ELF-1 (cell line): Measurements from ENCODE around the gene NDRG3.

Experiments
- DNase-seq: peaks from one replicate; pipeline ENCODE4 v3.0.0-alpha.2; 2016; ENCODE audit warnings: low read depth, low spot score

NDRG3 gene

DNA sequence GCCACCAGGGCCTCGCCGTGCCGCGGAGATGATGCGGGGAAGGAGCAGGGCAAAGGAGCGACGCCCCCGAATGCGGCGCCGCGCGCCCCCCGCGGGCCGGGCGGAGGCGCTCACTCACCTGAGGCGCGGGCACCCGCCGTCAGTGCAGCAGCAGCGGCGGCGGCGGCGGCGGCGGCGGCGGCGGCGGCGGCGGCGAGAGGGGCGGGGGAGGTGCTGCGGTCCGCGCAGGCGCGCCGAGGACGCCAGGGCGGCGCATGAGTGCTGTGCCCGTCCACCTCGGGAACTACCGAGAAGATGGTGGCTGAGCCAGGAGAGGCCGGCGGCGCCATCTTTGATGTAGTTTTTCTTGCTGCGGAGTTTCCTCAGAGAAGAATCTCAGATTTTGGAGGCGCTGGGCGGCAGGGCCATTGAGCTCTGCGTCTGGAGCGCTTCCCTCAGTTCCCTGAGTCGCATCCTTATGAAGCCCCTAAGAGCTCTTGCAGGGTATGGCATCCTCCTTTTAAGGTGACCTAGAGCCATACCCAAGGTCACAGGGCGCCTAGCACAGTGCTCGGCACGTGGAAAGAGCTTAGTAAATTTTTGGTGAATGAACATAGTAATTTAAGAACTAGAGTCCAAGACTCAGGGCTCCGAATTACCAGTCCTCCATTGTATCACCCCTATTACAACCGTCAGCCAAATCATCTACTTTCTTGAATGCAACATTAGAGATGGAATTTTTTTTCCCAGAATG lies at the start of gene NDRG3:
NDRG3 (minus strand) TSS at position 164 of the 733 bp plus-strand sequence. CDS start 24,355 bp downstream, outside the sequence.
- DNase-seq = peak; percentile 93

DNA sequence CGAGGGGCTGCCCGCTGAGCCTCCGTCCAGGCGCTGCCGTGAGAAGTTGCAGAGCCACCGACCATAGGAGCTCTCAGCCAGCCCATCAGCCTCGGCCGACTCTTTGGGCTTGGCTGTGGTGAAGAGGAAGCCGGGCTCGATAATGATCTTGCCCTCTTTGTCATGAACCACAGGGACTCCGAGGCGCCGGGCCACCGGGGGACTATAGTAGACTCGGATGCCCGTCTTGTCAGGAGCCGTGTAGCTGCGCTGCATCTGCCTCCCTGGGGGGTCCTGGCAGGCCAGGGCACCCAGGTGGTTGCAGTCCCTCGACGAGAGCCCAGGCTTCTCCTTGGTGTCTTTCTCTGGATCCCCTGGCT lies 48.2 kb upstream of the NDRG3 start:
- DNase-seq = no peak

DNA sequence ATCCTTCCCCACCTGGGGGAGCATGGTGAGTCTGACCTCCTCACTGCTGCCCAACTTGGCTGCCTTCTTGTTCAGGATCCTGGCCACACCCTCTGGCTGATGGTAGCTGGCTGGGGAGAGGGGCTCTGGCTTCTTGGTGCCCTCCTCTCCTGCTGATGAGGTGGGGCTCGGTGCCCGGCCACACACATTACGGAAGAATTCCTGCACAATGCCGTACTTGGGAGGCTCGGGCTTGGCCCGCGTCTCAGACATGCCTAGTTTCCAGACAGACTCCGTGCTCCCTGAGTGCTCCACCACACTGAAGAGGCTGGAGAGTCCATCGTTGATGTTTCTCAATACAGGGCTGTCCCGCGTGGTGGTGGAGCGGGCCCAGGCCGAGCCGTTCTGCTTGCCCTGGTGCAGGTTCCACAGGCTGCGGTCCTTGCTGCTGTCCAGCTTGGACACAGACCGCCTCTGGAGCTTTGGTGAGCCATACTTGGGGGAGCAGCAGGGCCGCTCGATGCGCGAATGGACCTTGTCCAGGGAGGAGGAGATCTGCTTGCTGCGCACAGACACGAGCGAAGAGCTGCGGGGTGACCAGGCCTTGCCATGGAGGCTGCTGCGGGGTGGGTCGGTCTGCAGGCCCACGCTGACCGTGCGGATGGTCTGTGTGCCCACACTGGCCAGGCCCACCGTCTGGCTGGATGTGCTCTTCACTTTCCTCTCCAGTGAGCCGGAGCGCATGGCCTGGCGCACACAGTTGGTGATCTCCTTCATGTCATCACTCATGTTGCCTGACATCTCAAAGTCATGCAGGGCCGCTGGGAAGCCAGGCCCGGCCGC lies 47.6 kb upstream of the NDRG3 start:
- DNase-seq = no peak

DNA sequence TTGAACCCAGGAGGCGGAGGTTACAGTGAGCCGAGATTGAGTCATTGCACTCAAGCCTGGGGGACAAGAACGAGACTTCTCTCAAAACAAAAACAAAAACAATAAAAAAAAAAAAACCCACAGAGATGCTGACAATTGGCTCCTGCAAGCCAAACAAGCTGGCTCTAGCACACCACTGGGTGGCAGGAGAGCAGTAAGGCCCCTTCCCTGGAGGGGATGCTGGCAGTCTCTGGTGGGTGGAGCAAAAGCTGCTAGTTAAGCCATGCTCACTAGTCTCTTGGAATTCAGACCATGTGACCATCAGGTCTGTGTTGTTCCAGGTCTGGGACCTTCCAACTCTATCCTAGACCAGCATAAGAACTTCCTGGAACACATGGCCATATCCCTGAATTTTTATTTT lies 46.5 kb upstream of the NDRG3 start:
- DNase-seq = peak; percentile 91

DNA sequence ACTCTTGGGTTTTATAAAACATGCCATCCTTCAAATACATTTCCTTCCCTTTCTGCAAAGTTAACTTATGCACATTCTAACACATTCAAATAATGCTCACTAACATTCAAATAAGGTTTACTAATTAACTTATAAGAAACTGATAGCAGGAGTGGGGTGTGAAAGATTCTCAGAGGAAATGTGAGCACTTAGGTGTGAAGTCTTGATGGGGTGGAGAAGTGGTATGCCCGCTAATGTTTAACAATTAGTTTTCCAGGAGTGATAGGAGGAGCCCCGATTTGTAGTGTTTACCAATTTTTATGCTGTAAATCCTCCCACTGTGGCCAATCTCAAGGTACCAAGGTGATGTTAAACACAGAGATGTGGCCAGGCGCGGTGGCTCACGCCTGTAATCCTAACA lies 46.0 kb upstream of the NDRG3 start:
- DNase-seq = no peak

DNA sequence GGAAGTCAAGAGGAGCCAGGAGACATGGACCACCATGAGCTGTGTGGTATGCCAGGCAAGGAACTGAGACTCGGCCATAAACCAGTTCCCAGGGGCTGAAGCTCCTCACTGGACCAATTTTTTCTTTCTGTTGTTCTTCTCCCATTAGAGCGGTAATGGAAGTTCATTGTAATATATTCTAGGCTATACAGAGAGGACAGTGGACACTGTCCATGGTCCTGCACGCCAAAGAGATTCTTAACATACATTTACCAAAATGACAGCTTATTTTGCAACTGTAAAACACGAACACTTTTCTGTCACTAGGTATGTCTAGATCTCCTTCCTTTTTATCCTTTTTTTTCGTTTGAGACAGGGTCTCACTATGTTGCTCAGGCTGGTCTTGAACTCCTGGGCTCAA lies 40.8 kb upstream of the NDRG3 start:
- no peak for DNase-seq

DNA sequence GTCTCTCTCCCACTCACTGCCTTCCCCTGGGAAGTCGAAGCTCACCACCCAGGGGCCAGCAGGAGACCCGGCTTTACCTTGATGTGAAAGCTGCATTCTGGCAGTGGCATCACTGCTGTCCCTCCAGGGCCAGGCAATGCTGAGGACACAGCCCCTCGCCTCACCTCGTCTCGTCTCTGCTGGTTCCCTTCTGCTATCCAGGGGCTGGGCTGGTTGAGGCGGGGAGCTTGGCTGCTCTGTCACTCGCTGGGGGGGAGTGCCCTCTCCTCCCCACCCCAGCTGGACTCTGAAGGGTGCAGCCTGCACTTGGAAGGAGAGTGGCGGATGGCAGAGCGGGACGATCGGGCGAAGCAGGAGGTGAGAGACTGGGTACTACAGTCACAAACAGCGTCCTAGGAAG lies 40.4 kb upstream of the NDRG3 start:
- no peak for DNase-seq

DNA sequence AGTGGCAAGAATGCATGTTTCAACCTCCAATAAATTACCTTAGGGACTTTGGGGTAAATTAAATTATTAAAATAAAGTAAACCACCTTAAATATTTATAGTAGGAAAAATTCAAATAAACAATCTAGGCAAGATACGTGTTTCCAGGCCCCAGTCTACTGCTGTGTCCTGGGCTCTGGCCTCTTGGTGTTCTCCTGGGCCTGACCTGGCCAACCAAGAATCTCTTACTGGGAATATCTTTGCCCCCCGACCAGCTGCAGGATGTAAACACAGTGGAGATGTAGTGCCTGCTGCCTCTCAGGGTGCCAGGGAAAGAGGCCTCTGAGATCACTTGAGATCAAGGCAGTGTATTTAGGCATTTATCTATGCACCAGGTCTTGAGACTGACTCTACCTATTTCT lies 39.4 kb upstream of the NDRG3 start:
- no peak for DNase-seq

DNA sequence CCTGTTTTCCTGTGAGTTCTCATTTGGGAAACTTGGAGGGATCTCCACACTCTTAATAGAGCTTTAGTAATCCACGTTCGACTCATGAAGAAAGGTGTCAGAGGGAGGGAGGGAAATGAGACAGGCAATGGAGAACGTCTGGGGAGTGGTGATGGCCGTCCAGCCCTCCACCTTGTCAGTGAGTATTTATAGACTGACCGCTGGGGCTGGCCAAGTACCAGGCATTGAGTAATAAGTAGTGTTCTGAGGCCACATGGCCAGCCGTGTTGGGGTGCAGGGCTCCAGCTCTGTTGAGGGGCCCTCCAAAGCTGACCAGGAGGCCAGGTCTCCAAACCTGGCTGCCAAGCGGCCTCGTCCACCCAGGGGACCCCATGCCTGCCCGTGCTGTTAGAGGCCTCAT lies 39.0 kb upstream of the NDRG3 start:
- DNase-seq = no peak

DNA sequence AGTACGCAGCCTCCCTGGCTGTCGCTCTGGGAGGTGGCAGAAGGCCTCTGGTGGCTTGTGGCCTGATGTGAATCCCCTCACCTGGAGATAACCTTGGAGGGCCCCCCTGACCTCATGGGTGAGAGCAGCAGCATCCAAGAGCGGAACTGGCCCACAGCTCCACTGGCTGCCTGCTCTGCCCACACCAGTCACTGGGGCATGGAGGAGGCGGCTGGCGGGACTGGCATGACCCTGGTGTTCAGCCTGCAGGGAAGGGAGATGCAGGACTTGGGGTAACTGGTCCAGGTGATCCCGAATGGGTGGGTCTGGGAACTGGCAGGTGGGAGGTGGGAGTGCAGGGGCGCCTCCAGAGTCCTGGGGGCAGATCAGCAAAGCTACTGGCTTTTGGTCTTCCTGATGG lies 38.2 kb upstream of the NDRG3 start:
- DNase-seq = no peak

DNA sequence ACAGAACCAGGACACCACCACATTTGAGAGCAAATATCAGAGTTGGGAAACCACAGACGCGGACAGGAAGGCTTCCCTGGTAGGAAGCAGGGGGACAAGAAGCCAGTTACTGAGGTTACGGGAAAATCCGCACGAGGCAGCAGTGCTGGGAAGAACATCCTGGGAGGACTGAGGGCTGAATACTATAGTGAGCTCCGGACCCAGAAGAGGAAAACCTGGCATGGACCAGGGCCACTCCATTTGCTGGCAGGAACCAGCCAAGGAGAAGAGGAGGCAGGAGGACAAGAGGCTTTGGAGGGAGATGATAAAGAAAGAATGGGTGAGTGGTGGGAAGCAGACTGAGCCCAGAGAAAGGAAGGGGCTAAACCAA lies 33.8 kb upstream of the NDRG3 start:
- DNase-seq = no peak

DNA sequence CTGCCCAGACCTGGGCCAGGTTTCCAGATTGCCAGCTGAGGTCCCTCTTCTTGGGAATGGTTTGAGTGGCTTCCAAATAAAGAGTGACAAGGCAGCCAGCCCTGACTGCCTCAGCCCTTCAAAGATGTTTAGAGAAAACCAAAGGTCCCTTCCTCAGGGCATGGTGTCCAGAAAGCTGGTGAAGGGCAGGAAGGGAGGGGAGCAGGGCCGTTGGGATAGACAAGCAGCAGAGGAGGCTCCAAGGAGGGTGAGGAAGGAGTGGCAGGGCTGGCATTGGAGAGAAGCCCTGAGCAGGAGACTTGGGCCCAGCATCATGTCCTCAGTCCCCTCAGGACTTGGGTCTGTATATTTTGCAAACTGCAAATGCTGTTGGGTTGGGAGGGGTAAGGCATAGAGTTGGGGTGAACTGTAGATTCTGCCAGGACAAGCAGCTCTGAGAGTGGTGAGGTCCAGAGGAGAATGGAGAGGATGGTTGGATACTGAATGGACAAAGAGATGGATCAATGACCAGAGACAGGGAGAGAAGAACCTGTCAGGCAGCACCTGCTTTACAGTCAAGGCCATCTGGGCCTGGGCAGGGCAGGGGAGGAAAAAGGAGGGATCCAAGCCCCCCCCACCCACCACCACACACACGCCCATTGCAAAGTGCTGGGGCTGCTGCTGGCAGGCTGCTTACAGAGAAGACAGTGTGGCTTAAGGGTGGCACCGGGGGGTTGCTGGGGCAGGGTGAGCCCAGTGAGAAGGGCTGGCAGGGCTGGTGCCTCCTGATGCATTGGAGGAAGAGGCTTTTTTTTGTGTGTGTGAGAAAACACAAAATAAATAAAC lies 33.2 kb upstream of the NDRG3 start:
- DNase-seq = no peak

DNA sequence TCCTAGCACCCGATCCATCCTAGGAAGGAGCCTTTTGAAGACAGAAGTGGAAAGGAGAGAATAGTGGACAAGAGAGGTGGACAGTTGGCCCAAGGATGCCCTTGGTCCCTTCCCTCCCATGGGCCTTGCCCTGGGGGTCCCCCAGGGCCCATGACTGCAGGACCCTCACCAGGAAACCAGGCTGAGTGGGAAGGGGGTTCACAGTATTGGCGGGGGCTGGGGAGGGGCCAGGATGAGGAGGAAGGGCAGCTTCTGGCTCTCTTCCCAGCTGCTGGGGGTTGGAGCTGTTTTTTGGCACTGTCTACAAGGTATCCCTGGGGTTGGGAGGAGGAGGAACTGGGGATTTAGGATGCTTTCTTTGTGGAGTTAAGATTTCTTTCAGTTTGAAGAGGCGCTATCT lies 31.7 kb upstream of the NDRG3 start:
- no peak for DNase-seq

DNA sequence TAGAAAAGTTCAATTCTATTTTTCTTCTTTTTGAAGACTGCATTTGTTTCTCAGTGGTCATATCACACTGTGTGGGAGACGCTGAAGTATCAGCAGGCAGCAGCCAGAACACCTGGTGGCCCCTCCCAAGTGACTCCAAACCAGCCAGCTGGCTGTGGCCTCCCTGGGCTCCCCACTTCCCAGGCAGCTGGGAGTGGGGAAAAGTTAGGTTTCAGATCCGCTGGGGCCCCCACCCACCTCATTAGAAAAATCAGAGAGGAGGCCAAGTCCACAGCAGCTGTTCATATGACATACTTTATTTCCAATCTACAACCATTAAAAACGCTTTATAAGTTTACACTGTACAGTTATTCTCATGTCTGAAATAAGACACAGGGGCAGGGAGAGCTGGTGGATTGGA lies 31.3 kb upstream of the NDRG3 start:
- no peak for DNase-seq

DNA sequence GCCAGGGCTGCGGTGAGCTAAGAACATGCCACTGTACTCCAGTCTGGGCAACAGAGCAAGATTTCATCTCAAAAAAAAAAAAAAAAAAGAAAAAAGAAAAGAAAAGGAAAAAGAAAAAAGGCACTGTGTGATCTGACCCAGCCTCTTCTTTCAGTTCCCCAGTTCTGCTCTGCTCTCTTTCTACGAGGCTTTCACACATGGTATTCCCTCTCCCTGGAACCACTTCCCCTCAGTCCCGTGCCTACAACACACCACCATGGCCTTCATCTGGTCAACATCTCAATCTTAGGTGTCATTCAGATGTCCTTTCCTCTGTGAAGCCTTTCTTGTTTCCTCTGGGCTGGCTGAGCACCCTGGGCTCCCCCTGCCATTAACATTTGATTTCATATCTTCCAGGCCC lies 29.9 kb upstream of the NDRG3 start:
- DNase-seq = no peak

DNA sequence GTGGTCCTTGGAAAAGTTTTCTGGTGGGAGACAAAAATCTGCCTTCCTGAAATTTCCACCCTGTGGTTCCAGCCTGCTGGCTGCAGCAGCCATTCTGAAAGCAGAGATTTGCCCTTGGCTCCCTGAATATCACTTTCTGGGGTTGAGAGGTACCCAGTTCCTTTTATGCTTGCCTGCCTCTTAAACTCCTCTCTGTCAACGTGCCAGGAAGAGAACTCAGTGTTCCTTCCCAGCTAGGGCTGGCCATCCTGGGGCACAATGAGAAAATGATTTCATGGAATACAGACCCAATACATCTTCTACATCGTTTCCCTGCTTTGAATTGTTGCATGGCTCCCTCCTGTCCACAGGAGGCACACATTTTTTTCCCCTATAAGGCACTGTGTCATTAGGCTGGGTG lies 29.3 kb upstream of the NDRG3 start:
- no peak for DNase-seq

DNA sequence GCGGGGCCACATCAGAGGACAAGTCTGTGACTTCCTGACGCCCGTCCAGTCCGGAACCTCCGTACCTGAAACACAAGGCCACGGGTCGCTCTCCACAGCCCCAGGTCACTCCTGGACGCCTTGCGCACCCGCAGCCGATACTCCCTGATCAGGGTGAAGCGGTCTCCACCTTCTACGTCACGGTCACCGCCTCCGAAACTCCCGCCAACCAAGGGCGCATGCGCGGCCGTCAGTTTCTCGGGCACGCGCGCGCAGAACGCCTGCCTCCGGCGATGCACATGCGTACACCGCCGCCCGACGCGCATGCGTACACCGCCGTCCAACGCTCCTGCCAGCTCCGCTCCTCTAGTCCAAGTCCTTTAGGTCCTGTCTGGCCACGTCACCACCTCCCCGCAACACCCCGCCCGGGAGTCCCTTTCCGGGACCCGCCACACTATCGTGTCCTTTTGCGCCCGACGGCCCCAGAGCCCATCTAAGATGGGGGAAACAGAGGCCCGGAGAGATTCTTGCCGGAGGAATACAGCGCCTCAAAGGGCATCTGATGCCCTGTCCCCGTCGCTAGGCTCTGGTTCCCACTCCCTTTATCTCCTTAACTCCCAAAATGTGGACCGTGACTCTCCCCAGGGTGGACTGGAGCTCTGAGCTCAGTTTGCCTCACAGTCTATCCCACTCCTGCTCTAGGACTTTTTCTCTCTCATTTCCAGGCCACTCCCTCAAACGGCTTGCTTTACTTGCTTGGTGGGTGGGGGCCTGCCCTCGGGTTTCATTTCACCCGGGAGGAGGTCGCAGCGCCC lies 27.9 kb upstream of the NDRG3 start, which contains the start of gene DSN1:
DSN1 (minus strand) TSS at position 167 of the 794 bp plus-strand sequence. CDS start 2,305 bp downstream, outside the sequence.
- peak; percentile 99 for DNase-seq

DNA sequence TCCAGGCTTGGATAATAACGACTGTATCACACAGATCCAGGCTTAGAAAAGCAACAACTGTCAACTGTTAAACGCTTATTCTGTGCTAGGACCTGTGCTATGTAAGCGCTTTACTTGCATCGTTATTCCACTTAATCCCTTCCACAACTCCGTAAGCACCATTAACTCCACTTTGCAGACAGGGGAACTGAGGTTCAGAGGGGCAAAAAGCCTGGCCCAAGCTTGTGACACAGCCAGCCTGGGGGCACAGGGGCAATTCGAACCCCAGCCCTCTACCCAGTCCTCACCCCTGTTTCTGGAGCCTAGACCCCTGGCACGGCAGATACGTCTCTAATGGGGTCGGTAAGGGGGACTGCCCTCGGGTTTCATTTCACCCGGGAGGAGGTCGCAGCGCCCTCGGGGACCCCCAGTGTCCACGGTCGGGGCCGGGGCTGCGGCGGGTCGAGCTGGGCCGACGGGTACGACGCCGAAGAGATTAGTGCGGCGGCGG lies 27.3 kb upstream of the NDRG3 start:
- no peak for DNase-seq

DNA sequence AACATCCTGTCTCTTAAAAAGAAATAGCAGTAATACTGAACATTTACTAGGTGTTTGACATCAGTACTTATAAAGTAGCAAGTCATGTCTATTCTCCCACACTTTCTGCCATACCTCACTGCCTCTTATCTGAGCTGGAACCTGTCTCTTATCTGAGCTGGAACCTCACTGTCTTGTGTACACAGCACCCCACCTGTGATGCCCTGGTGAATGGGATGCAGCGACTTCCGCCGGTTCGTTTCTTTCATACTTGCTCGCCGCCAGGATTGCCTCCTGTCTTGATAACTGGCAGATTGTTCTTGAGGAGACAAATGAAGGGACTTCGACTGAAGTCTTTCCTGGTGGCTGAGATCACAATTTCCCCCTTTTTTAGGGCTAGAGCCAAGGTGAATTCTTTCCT lies 24.8 kb upstream of the NDRG3 start:
- DNase-seq = no peak

DNA sequence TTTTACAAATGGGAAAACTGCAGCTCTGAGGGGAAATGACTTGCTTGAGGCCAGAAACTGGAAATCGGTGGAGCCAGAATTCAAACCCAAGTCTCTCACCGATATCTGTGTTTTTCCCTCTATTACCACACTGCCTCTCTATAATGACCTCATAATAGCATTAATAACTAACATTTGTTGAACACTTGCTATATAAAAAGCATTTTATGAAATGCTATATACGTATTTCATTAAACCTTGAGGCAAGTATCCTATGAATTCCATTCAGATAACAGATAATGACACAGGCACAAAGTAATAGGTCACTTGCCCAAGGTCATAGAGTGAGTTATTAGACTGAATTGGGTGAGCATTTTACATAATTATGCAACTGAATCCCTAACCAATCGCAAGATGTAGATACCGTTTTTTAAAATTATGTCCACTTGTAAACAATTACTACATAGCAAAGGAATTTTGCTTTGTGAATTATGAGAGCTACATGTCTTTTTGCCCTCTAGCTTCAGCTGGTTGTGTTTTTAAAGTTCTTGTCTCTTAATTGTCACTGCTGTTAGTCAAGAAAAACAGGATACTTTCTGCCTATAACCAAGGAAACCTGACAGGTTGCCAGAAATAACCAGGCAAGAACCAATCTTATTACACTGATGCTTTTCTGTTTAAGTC lies 23.0 kb upstream of the NDRG3 start:
- DNase-seq = no peak

DNA sequence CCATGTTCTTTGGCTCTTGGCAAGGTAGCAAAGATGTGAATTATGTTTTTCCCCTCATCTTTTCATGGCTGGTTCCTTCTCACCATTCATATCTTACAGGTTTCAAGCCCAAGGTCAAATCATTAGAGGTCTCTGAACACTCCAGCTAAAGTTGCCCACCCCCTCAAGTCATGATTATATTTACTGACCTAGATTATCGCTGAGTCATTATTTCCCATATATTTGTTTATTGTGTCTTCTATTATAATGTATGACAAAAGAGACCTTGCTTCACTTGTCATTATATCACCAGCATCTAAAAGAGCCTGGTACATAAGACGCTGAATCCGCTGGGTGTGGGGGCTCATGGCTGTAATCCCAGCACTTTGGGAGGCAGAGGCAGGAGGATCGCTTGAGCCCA lies 15.2 kb upstream of the NDRG3 start:
- no peak for DNase-seq
